Amygdala (tissue), 56 donors: ENCODE measurements around the gene MYCBPAP.

ENCODE experiments used
- DNase-seq, 56 donors: peaks; one replicate each; lab custom pipeline; 2025; lab: John Stamatoyannopoulos, UW

MYCBPAP gene

DNA sequence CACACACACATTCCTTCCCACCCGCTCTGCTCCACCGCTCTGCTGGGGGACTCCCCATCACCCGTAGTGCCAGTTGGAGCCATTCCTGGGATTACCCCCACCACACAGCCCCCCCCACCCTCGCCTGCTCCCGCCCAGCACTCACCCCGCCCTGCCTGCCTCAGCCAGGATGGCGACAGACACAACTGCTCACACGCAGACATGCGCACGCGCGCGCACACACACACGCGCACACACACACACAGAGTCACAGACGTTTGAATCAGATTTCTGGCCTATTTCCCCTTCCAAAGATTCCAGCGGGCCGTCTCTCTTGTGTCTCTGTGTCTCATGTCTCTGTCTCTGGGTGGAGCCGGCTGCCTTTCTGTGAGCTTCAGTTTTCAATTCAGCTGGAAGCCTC lies 56.7 kb downstream of the MYCBPAP start:
- DNase-seq: peak in 27 of 56 donors; percentile 10 to 58 (median 33)

GRCh38 chr17:50565402-50566350 lies 57.4 kb downstream of the MYCBPAP start:
- peak in 44 of 56 donors; percentile 13 to 79 (median 50) for DNase-seq

GRCh38 chr17:50566886-50567285 lies 58.6 kb downstream of the MYCBPAP start:
- no peak for DNase-seq

DNA sequence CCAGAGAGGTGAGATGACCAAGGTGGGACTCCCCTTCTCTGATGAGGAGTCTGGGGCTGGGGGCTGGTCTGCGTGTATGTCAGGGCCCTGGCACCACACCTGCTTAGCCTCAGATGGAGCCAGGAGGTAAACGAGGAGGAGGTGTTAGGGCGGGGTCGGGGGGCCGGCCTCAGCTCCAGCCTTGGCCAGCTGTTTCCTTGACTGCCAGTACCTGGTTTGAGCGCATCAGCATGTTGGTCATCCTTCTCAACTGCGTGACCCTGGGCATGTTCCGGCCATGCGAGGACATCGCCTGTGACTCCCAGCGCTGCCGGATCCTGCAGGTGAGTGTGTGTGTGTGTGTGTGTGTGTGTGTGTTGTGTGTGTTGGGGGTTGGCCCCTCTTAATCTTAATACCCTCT lies 60.4 kb downstream of the MYCBPAP start:
- DNase-seq: no peak

DNA sequence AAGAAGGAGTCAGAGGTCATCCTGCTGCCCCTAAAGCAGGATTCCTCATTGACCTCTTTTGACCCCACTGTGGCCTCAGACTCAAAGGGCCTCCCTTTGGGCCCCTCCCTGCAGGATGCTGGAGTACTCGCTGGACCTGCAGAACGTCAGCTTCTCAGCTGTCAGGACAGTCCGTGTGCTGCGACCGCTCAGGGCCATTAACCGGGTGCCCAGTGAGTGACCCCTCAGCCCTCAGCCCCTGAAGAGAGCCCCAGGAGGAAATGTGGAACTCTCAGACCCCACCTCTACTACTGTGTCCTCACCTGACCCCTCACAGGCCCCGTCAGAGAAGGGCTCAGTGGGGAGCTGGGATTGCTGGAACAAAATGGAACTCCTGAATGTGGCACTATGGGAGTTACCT lies 61.4 kb downstream of the MYCBPAP start:
- DNase-seq: no peak

DNA sequence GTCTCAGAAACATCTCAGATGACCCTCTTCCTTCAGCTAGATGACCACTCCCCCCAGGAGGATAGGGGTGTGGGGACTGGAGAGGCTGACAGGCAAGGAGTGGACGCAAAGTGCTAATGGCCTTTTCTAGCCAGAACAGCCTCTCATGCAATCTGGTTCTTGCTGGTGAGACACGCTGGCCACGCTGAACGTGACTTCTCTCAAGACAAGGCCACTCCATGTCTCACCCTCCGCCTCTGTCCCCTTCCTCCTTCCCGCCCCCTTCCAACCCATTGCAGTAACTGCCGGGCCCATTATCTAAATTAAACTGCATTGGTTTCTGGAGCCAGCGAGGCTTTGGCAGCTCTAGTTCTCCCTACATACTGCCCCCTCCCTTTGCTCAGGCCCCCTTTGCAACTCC lies 61.8 kb downstream of the MYCBPAP start:
- DNase-seq: no peak

DNA sequence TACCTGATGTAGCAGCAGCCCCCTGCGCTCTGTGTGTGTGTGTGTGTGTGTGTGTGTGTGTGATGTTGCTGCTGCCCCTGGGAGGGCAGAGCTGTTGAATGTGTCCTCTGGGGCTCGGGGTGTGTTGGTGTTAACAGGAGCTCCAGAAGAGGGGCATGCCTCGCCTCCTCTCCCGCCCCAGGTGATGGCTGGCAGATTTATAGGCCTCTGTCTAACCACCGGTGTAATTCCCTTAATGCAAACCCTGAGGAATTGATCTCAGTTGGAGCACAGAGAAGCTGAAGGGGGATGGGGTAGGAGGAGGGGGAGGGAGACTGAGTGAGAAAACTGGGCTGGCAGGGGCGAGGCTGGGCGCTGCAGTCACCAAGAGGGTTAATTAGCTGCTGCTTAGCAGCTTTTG lies 62.3 kb downstream of the MYCBPAP start:
- DNase-seq: no peak

- no peak for DNase-seq
These were observed 63.4 kb downstream of the MYCBPAP start for GRCh38 chr17:50571681-50572080.

DNA sequence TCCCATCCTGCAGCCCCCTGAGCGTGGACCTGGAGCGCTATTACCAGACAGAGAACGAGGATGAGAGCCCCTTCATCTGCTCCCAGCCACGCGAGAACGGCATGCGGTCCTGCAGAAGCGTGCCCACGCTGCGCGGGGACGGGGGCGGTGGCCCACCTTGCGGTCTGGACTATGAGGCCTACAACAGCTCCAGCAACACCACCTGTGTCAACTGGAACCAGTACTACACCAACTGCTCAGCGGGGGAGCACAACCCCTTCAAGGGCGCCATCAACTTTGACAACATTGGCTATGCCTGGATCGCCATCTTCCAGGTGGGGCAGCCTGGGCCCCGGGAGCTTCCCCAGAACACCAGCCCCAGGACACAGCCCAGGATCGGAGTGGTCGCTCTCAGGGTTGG lies 64.3 kb downstream of the MYCBPAP start:
- no peak for DNase-seq

DNA sequence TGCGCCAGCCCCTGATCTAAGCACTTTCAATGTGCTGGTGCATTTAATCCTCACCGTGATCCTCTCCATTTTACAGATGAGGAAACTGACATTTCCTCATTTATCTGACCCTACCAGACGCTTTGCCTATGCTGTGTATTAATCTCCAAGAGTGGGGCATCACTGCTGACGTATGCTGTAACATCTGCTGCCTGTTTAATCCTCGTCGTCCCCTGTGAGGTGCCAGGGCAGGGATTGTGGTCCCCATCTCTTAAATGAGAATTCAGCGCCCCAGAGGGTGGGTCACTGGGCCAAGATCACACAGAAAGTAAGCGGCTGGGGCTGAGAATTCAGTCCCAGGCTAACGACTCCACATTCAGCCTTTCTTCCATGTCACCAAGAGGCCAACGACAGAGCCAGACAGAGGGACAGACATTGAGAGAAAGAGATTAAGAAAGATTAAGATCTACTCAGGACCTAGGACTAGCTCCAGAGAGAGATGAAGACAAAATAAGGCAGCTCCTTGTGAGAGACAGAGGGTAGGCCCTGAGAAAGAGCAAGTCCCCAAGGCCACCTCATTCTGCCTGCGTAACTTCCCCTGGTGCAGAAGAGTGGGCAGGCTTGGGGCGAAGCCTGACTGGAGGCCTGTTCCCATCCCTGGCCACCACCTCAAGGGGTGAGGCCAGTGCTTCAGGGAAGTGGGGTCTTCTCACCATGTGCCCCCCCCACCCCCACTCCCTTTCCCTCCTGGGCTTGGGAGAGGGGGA lies 65.8 kb downstream of the MYCBPAP start:
- no peak for DNase-seq

DNA sequence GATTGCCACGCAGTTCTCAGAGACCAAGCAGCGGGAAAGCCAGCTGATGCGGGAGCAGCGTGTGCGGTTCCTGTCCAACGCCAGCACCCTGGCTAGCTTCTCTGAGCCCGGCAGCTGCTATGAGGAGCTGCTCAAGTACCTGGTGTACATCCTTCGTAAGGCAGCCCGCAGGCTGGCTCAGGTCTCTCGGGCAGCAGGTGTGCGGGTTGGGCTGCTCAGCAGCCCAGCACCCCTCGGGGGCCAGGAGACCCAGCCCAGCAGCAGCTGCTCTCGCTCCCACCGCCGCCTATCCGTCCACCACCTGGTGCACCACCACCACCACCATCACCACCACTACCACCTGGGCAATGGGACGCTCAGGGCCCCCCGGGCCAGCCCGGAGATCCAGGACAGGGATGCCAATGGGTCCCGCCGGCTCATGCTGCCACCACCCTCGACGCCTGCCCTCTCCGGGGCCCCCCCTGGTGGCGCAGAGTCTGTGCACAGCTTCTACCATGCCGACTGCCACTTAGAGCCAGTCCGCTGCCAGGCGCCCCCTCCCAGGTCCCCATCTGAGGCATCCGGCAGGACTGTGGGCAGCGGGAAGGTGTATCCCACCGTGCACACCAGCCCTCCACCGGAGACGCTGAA lies 67.5 kb downstream of the MYCBPAP start:
- no peak for DNase-seq

DNA sequence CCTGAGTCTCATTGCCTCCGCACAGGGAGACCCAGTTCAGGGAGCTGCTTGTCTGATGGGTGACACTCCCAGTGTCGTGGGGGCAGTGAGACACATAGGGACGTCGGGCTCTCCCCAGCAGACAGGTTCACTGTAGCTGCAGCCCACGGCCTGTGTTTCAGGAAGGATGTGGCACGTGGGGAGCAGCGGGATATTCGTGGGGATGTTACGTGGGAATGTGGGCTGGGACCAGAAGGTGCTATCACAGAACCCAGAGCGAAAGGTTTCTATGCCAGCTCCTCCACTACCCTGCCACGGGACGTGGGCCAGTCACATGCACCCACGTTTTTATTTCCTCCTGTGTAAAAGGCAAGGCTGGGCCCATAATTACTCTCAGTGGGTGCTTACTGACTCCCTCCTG lies 68.6 kb downstream of the MYCBPAP start:
- DNase-seq: no peak

- no peak for DNase-seq
These were observed 69.3 kb downstream of the MYCBPAP start for GRCh38 chr17:50577451-50577954.

DNA sequence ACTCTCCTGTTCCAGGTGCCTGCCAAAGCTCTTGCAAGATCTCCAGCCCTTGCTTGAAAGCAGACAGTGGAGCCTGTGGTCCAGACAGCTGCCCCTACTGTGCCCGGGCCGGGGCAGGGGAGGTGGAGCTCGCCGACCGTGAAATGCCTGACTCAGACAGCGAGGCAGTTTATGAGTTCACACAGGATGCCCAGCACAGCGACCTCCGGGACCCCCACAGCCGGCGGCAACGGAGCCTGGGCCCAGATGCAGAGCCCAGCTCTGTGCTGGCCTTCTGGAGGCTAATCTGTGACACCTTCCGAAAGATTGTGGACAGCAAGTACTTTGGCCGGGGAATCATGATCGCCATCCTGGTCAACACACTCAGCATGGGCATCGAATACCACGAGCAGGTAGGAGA lies 69.9 kb downstream of the MYCBPAP start:
- DNase-seq: no peak

DNA sequence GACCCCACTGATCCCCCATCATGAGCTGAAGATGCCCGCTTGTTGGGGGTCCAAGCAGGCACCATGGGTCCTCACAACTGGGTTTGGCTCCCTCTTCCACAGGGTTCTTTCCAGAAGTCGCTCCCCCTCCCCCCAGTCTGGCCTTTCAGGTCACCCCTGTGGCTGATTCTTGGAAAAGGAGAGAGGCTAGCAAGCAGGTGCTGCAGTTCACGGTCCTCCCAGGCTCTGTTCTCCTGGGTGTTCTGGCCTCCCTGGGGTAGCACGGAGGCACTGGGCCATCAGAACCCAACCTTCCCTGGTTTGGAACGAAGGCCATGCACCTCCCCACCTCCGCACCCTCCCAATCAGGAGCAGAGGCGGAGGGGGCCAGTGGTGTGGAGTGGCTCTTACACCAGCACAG lies 71.2 kb downstream of the MYCBPAP start:
- DNase-seq: no peak

- no peak for DNase-seq
These were observed 72.4 kb downstream of the MYCBPAP start for GRCh38 chr17:50580646-50581045.
